Tibial artery (tissue), 4 donors: ENCODE results near the gene GPR137.
A peak's percentile ranks its signal among the peaks of the same experiment; 100 is the strongest.
"Not testable (repeated sequence)": the region's sequence is repeated elsewhere in the genome, so short reads cannot be mapped to it uniquely, and the experiment has no call there.

Source experiments
- DNase-seq, 2 donors: peaks; one replicate each; pipeline ENCODE4 v3.0.0-alpha.2; 2019
- H3K27ac ChIP-seq, 2 donors: fragments of 200-600 bp; sonication (generic) in 1 of 2; 1 replicate in 1 of 2; 2 replicates in 1 of 2; pipeline ENCODE4 v1.5.1; 2018 to 2019; ENCODE audit warnings: mild to moderate bottlenecking in 1 of 2
- H3K27me3 ChIP-seq, 2 donors: fragments of 200-600 bp; sonication (generic) in 1 of 2; one replicate each; pipeline versions ENCODE4 v1.5.1 to v1.6.0; 2016 to 2019
- H3K36me3 ChIP-seq, 3 donors: fragments of 200-600 bp; sonication (generic) in 2 of 3; one replicate each; pipeline ENCODE4 v1.5.1; 2016 to 2019; ENCODE audit warnings: mild to moderate bottlenecking in 2 of 3
- H3K4me1 ChIP-seq, 4 donors: fragments of 200-600 bp; sonication (generic) in 2 of 4; 1 replicate in 3 of 4; 2 replicates in 1 of 4; pipeline ENCODE4 v1.5.1; 2016 to 2019
- H3K4me3 ChIP-seq, 2 donors: fragments of 200-600 bp; sonication (generic) in 1 of 2; 1 replicate in 1 of 2; 2 replicates in 1 of 2; pipeline ENCODE4 v1.5.1; 2018 to 2019; ENCODE audit warnings: mild to moderate bottlenecking in 2 of 2
- H3K9me3 ChIP-seq, 3 donors: fragments of 200-600 bp; sonication (generic) in 1 of 3; one replicate each; pipeline ENCODE4 v1.5.1; 2016 to 2019
- CTCF ChIP-seq, 2 experiments: fragments of 200-600 bp in 1 of 2; fragments of 450-650 bp in 1 of 2; IDR thresholded peaks; one replicate each; pipeline ENCODE4 v1.5.1; 2017 to 2019; ENCODE audit warnings: antibody characterized with exemption in 2 of 2, mild to moderate bottlenecking in 1 of 2, moderate library complexity in 1 of 2
- intact Hi-C: fragments of 100-400 bp; cut with DNase I; formaldehyde crosslinking; loops from one replicate; pipeline ENCODE4 v1.15.0; 2023; ENCODE audit warnings: low total_unique reads

Gene GPR137

GRCh38 chr11:64305075-64305690, 19.5 kb downstream of the GPR137 start, which contains the start of gene ESRRA:
TSS of gene ESRRA (plus strand) at chr11:64305524. CDS start at chr11:64307180, 1,656 bp downstream.
- no peak for TF ChIP-seq CTCF (IDR thresholded peaks at IDR 0.05)
- no peaks in the 10 kb centered on the region for H3K9me3 ChIP-seq
- intact Hi-C loops: no loop called here
- H3K4me3 ChIP-seq: peak within 1 kb of the TSS; percentile 66 to 86
- H3K36me3 ChIP-seq: no peaks in the 10 kb centered on the region
- peaks cover 0 to 40% (median 26%) of the 10 kb centered on the region in 4 donors for H3K4me1 ChIP-seq
- peaks cover 0 to 20% of the 10 kb centered on the region in 2 donors for H3K27me3 ChIP-seq
- peak; percentile 100 for DNase-seq
- peak within 1 kb of the TSS; percentile 82 to 86 for H3K27ac ChIP-seq

GRCh38 chr11:64305691-64306562, 20.3 kb downstream of the GPR137 start:
- no peaks in the 10 kb centered on the region for H3K36me3 ChIP-seq
- no peaks in the 10 kb centered on the region for H3K9me3 ChIP-seq
- peaks cover 0 to 17% of the 10 kb centered on the region in 2 donors for H3K27me3 ChIP-seq
- peak; percentile 54 to 80 for DNase-seq
- TF ChIP-seq CTCF (IDR thresholded peaks at IDR 0.05): peak in 1 of 2 experiments; percentile 11
- H3K4me1 ChIP-seq: peaks cover 0 to 32% (median 18%) of the 10 kb centered on the region in 4 donors
- peak overlapping the region; percentile 66 to 86 for H3K4me3 ChIP-seq
- intact Hi-C loops: no loop called here
- H3K27ac ChIP-seq: peak overlapping the region; percentile 80 to 81

- DNase-seq: no peak
- peaks cover 0 to 16% of the 10 kb centered on the region in 2 donors for H3K27me3 ChIP-seq
- peak overlapping the region; percentile 80 to 81 for H3K27ac ChIP-seq
- no peaks in the 10 kb centered on the region for H3K36me3 ChIP-seq
- peaks cover 0 to 27% (median 15%) of the 10 kb centered on the region in 4 donors for H3K4me1 ChIP-seq
- intact Hi-C loops: no loop called here
- no peak for TF ChIP-seq CTCF (IDR thresholded peaks at IDR 0.05)
- H3K4me3 ChIP-seq: peak overlapping the region; percentile 66 to 86
- H3K9me3 ChIP-seq: no peaks in the 10 kb centered on the region
Measured at GRCh38 chr11:64306563-64306875, 20.9 kb downstream of the GPR137 start.

GRCh38 chr11:64306876-64307622, 21.4 kb downstream of the GPR137 start:
- peak overlapping the region; percentile 66 to 86 for H3K4me3 ChIP-seq
- no peaks in the 10 kb centered on the region for H3K9me3 ChIP-seq
- peak overlapping the region; percentile 80 to 81 for H3K27ac ChIP-seq
- H3K4me1 ChIP-seq: peaks cover 0 to 27% (median 15%) of the 10 kb centered on the region in 4 donors
- intact Hi-C loops: no loop called here
- no peaks in the 10 kb centered on the region for H3K36me3 ChIP-seq
- peaks cover 0 to 11% of the 10 kb centered on the region in 2 donors for H3K27me3 ChIP-seq
- TF ChIP-seq CTCF (IDR thresholded peaks at IDR 0.05): no peak
- DNase-seq: peak in 1 of 2 donors; percentile 81

GRCh38 chr11:64307795-64308194, 22.1 kb downstream of the GPR137 start:
- H3K9me3 ChIP-seq, intact Hi-C loops, H3K4me3 ChIP-seq, H3K27me3 ChIP-seq, H3K36me3 ChIP-seq, DNase-seq: not testable (repeated sequence)
- Histone ChIP-seq H3K4me1 (peaks cover 0 to 27% (median 15%) of the 10 kb centered on the region in 4 donors), H3K27ac (peak overlapping the region in 1 of 2 donors; percentile 80)
